ENCODE measurements around the gene UGT1A4.

The UGT1A4 gene

DNA sequence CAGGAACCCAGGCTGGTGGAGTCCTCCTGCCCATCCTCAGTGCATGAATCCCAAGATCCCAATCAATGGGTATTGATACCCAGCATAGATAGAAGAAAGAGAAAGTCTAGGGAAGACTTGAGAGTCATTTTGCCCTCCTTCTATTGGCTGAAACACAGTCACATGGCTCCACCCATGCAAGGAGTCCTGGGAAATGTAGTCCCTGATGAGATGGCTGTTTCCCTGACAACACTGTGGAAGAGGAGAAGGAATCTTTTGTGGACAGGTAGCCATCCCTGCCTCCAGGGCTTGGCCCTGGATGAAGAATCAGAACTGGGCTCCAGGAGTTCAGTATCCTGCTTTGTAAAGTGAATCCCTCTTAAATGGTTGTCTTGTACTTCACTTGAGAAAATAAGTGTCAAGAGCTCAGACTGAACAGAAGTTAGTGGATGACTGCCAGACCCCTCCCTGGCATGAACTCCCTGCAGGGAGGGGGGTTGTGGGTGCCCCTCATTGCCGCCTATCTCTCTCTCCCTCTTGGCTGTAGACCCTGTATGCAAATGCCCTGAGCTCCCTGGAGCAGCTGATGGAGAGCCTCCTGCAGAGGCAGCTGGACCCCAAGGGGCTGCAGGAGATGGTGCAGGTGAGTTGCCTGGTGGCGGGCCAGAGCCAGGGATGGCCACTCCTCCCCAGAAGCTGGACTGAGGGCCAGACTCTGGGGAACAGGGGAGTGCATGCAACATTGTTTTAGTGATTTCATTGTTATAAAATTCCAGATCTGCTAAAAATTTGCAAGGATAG is 95.7 kb downstream of the UGT1A4 start:
- DNase-seq: no peak

DNA sequence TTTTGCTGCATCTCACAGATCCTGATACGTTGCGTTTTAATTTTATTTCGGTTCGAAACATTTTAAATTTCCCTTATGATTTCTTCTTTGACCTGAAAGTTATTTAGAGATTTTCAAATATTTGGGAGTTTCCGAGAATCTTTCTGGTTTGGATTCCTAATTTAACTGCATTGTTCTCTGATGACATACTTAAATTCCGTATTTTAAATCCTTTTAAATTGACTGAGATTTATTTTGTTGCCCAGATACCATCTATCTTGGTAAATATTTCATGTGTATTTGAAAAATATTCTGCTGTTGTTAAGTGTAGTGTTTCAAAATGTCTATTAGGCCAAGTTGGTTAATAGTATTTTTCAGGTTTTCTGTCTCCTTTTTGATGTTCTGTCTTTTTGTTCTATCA is 97.3 kb downstream of the UGT1A4 start:
- DNase-seq: no peak

DNA sequence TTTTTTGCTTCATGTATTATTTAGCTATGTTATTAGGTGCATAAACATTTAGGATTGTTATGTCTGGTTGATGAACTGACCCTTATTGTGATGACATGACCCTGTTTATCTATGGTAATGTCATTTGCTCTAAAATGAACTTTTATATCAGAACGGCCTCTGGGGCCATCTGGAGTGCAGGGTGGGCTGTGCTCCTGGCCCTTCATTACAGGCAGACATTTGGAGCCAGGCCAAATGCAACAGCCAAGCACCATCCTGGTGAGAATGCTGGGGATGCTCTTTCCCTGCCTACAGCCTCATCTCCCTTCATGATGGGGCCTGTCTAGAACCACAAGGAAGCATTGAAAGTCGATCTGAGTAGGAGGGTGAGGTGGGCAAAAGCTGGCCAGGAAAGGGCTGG is 97.8 kb downstream of the UGT1A4 start:
- no peak for DNase-seq

DNA sequence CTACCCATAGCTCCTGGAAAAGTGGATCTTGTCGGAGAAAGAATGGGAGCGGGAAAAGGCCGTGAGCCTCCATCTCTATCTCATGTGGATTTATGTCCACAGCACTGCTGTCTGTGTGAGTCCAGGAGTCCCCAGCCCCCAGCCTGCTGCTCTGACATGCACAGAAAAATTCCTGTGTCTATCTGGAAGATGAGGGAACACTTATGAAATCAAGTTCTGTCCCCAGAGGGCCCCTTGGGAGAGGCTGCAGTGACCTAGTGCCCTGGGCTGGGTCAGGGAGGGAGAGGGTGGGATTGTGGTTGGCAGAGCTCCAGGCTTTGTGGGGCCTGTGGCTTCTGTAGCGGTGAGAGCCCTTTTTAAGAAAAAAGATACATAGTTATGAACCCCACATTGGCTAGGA is 98.2 kb downstream of the UGT1A4 start:
- DNase-seq: no peak

DNA sequence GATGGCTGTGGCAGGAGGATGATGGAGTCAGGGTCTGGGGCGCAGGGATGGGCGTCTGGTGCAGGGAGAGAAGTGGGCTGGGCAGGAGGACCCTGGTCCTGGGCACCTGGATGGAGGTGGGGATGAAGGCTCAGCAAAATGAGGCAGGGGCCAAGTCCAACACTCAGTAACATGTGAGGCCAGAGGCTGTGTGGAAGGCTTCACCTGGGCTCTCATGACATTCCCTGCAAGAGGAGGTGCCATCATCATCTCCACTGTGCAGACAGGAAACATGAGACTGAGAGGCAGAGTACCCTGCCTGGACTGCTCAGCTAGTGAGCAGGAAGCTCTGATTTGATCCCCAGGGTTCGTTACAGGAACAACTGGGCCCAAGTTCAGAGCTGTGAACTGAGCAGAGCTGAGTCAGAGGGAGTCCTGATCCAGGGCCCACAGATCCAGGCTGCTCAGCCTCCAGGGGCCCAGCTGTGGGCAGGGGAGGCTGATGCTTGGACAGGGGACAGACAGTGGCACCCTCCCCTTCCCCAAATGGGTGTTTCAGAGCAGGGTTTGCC is 98.9 kb downstream of the UGT1A4 start:
- no peak for DNase-seq

DNA sequence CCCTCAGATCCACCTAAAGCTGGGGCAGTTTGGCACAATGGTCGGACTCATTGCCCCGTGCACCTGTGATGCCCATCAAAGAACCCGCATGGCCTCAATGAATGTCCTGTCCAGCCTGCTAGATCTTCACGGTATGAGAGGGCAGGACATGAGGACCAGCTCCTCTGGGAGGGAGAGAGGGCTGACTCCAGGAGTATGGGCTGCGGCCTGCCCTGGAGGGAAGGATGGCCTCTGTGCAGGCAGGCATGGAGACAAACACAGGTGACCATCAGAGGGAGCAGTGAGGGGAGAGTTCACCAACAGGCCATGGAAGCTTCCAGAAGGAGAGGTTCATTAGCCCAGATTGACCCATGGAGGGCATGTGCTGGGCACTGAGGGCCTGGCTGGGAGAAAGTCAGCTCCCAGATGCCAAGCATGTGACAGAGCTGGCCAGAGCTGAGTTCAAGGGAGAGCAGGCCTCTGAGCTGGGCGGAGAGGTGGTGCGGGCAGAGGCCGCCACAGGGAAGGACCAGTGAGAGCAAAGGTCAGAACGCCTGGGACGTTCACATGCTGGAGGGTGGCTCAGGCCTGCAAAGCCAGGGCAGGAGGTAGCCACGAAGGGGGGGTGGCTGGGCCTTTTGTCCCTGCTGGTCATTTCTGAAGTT is 99.6 kb downstream of the UGT1A4 start:
- DNase-seq: no peak

DNA sequence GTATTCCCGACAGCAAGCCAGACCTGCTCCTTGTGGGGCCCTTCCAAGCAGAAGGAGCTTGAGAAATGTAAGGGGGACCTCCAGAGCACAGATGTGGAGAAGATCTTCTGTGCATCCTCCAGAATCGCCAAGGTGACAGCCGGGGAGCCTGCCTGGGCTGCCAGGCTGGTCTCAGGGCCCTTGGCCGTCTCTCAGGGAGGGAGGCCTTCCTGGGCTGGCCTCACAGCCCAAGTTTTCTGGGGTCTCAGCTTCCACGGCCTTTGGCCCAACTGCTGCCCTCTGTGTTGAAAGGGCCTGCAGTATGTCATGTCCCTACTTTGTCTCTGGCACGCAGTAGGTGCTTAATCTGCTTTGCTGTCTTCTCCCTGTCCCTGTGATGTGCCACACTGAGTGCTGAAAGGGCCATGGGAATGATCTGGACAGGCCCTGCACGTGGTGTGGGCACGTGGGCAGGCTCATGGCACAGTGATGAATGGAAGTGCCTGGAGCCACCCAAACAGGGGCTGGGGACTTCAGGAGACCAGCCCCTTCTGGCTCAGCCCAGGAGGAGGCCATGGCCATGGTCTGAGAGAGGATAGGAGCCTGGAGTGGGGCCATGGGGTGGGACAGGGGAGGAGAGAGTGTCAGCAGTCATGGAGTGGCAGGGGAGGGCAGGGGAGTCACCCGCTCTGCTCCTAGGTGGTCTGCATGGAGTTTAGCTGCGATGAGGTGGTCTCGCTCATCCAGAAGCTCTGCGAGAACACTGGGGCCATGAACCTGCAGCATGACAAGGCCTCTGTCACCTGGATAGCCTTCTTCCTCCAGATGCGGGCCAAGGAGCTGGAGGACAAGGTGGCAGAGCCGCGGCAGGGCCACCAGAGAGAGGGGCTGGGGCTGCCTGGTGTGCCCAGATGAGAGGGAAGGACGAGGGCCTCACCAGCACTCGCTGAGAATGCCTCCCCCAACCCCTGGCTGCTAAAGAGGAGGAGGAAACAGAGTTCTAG is 100.4 kb downstream of the UGT1A4 start:
- DNase-seq: no peak

DNA sequence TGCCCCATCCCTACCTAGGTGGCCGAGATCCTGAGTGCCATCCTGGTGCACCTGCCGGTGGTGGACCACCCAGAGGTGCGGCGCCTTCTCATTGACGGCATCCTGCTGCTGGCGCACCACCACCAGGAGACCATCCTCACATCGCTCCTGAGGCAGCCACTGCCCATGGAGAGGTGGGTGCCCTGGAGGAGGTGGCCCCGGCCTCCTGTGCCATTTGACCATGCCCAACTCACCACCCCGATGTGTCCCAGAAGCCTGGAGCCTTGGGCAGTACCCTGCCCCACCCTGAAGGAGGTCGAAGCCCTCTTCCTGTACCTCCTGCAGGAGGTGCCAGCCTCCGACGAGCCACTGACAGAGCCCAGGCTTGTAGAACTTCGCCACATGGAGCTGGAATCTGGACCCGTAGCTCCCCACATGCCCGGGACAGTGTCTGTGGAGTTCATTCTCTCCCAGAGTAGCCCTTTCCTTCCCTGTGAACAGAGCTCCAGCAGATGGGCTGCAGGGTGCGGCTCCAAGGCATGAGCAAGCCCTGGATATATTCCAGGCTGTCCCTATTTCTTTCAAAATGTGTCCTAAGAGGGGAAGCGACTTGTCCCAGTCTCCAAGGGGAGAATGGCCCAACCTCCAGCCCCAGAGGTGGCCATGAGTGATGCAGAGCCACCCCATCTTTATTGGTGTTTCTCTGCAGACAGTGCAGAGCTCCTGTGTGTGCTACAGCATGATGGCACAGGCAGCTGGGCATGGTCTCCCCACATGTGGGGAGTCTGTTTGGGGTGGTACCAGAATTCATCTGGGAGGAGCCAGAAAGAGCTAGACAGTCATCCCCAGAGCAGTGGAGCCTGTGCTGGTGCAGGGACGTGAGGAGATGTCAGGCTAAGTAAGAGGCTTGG is 101.6 kb downstream of the UGT1A4 start:
- DNase-seq: no peak

DNA sequence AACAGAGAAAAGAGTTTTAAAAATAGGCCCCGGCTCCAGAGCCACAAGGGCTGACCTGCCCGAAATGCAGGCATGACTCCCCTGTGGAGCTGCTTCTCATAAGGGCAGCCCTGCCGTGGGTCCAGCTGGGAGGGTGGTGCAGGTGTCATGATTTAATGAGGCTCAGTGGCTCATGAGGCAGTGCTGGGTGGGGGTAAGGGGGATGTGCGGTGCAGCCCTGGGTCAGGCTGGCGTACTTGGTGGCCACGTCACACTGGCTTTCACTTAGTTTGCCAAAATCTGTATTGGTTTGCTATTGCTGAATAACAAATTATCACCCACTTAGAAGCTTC is 102.2 kb downstream of the UGT1A4 start:
- no peak for DNase-seq

DNA sequence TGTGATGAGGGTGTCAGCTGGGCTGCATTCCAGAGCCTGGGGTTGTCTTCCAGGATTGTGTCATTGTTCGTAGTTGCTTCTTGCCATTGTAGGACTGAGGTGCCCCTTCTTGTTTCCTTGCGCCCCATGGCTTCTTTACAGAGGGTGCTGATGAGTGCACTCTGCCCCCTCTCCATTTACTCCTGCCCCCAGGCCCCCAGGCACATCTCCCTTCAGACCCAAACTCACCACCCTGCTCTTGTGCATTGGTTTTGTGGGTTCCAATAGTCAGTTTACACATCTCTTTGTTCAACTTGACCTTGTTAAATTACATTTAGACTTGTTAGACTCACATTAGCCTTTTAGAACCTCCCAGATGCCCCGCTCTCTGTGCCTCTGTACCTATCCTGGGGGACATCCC is 102.7 kb downstream of the UGT1A4 start:
- no peak for DNase-seq

DNA sequence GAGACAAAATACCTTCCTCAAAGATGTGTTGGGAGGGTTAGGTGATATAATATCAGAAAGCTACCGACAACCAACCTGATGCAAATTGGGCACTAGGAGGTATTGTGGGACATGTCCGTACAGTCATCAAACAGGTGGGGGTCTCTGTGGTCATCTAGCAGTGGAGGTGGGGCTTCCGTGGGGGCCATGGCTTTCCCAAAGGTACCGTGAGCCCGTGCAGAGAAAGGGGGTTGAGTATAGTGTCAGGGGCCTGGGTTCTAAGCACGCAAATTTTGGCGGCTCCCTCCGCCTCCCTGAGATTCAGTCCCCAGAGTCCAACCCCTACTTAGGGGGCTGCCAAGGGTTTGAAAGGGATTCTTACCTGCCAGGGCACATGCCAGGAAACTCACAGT is 103.2 kb downstream of the UGT1A4 start:
- no peak for DNase-seq

DNA sequence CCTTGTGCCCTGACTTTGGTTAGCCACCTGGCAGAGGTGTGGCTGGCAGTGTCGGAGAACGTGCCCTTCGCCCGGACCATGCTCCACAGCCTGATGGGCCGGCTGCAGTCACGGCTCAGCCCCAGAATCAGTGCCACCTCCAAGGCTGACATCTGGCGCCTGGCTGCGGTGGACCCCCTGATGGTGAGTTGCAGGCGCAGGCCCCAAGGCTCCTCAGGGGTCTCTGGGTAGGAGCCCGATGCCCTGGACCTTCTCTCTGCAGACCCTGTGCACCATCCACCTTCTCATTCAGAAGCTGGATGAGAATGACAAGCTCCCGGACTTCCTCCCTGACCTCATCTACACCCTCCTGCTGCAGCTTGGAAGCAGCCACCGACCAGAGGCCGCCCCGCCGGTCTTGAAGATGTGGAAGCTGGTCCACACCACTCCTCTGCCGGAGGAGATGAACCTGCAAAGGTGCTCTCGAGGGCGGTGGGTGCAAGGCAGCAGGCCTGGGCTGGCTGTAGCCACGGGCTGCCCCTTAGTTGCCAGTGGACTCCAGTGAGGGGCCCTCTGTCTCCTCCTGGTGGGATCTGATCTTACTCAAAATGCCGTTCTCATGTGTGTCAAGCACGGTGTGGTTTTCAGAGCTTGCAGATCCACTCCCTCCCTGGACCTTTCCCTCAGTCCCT is 103.7 kb downstream of the UGT1A4 start:
- no peak for DNase-seq
